Lung (tissue), 12 donors: ENCODE data around the gene KIAA2012. TPM values are rescaled to one million over a fixed set of nuclear protein-coding genes. Genes with fewer than 3 reads are reported as not detected.
A peak's percentile ranks its signal among the peaks of the same experiment; 100 is the strongest.

Experiments used
- ATAC-seq: fragments of 200-7000 bp; cut with Tn5 transposase; one replicate; pipeline ENCODE4 v1.9.1; 2020; ENCODE audit warnings: moderate number of reproducible peaks; ENCODE audit not compliant: insufficient read depth, low FRiP score
- DNase-seq, 3 donors: peaks; one replicate each; pipeline ENCODE4 v3.0.0-alpha.2; 2013 to 2017
- H3K27ac ChIP-seq, 2 donors: one replicate each; pipeline ENCODE4 v1.5.1; 2013; ENCODE audit warnings: mild to moderate bottlenecking in 2 of 2, moderate library complexity in 2 of 2, control low read depth in 1 of 2, inconsistent platforms in 1 of 2, low read depth in 1 of 2, low read length in 1 of 2
- H3K27me3 ChIP-seq, 3 donors: one replicate each; pipeline ENCODE4 v1.5.1; 2013; ENCODE audit warnings: low read length in 2 of 3; ENCODE audit not compliant: control insufficient read depth in 3 of 3, insufficient read depth in 3 of 3
- H3K36me3 ChIP-seq, 4 donors: one replicate each; pipeline ENCODE4 v1.5.1; 2013; ENCODE audit warnings: low read length in 4 of 4, mild to moderate bottlenecking in 1 of 4, moderate library complexity in 1 of 4; ENCODE audit not compliant: control insufficient read depth in 4 of 4, insufficient read depth in 4 of 4
- H3K4me1 ChIP-seq, 5 donors: one replicate each; pipeline ENCODE4 v1.5.1; 2013; ENCODE audit warnings: low read length in 5 of 5, mild to moderate bottlenecking in 2 of 5, moderate library complexity in 1 of 5; ENCODE audit not compliant: control insufficient read depth in 5 of 5, insufficient read depth in 5 of 5
- H3K4me3 ChIP-seq: one replicate; pipeline ENCODE4 v1.5.1; 2013; ENCODE audit warnings: mild to moderate bottlenecking, control low read depth, moderate library complexity
- H3K9ac ChIP-seq, 2 donors: one replicate each; pipeline ENCODE4 v1.5.1; 2013; ENCODE audit warnings: low read length in 2 of 2, control low read depth in 1 of 2; ENCODE audit not compliant: insufficient read depth in 1 of 2
- H3K9me3 ChIP-seq, 4 donors: one replicate each; pipeline ENCODE4 v1.5.1; 2013; ENCODE audit warnings: low read length in 3 of 4, mild to moderate bottlenecking in 1 of 4, moderate library complexity in 1 of 4; ENCODE audit not compliant: control insufficient read depth in 4 of 4, insufficient read depth in 3 of 4
- CTCF ChIP-seq: IDR thresholded peaks from 2 replicates; pipeline ENCODE4 v1.5.1; 2012; ENCODE audit warnings: mild to moderate bottlenecking; ENCODE audit errors: control extremely low read depth, extremely low read depth
- WGBS, 2 donors: extraction: QIAGEN DNeasy Blood & Tissue Kit; methylation state at CpG; one replicate each; pipeline ENCODE4 v1.1.7; 2013; 5-methylcytosine and 5-hydroxymethylcytosine counted together
- polyA plus RNA-seq, 2 donors: library from polyadenylated mRNA; stranded (reverse); fragments of 200-250 nt; gene quantifications; one replicate each; pipeline ENCODE4 v1.2.1, GENCODE V29; 2013
- total RNA-seq, 2 donors: library from RNA; depleted of rRNA in 1 of 2; stranded (reverse); fragments of >200 nt in 1 of 2; gene quantifications; one replicate each; pipeline ENCODE4 v1.2.1, GENCODE V29; 2014 to 2021
- donor health status: control.
- donor health status: control.
- donor health status: Bipolar disorder and iron deficiency.
- donor health status: healthy.
- donor health status: DM: yes; HTN: yes; CAD: no.

The KIAA2012 gene
- total and polyA plus RNA-seq, 4 donors, result 0.69 to 8.5 (median 3.6) TPM

GRCh38 chr2:202105025-202105424, 32.0 kb downstream of the KIAA2012 start:
- peaks cover 0 to 8% (median 4%) of the 10 kb centered on the region in 5 donors for H3K4me1 ChIP-seq
- no peak overlapping the region for H3K9ac ChIP-seq
- no peaks in the 10 kb centered on the region for H3K36me3 ChIP-seq
- H3K27ac ChIP-seq, result no peak overlapping the region
- ATAC-seq (no peak), DNase-seq (no peak)
- no peaks in the 10 kb centered on the region for H3K9me3 ChIP-seq
- no peak overlapping the region for H3K4me3 ChIP-seq
- H3K27me3 ChIP-seq, result no peaks in the 10 kb centered on the region
- TF ChIP-seq CTCF, result no peak

- H3K9me3 ChIP-seq, result no peaks in the 10 kb centered on the region
- WGBS, 2 donors, result 96 to 98% methylated on average over 3 of the region's 3 CpGs
- H3K9ac ChIP-seq, result no peak overlapping the region
- DNase-seq (no peak), ATAC-seq (no peak)
- no peak for TF ChIP-seq CTCF
- no peaks in the 10 kb centered on the region for H3K36me3 ChIP-seq
- H3K27ac ChIP-seq, result no peak overlapping the region
- no peak overlapping the region for H3K4me3 ChIP-seq
- H3K27me3 ChIP-seq, result no peaks in the 10 kb centered on the region
- peaks cover 0 to 12% (median 0%) of the 10 kb centered on the region in 5 donors for H3K4me1 ChIP-seq
These were observed 35.3 kb downstream of the KIAA2012 start for GRCh38 chr2:202108345-202108744.

DNA sequence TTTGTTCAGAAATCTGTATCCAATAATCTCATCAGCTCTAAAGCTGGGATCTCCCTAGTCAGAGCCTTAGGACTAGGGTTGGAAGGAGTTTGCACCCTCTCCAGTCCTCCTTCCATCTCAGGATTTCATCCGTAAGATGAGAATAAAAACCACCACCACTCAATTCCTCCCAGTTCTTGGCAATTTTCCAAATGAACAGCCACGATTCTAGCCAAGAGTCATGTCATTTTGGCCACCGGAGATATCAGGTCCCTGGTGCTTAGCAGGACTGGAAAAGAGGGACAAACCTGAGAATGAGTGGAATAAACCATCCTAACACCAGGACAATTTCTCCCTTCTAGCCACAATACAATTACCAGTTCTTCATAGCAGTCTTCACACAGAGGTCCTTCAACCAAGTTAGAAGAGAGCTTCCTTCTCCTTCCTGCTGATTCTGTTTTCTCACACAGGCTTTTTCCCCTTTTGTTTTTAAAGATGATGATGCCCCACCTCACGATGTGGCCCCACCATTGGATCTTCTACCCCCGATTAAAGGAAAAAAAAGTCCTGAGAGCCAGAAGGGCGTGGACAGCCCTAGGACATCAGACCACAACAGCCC, 36.2 kb downstream of the KIAA2012 start:
- ATAC-seq, result no peak
- H3K27me3 ChIP-seq, result no peaks in the 10 kb centered on the region
- no peaks in the 10 kb centered on the region for H3K36me3 ChIP-seq
- H3K9ac ChIP-seq, result no peak overlapping the region
- H3K27ac ChIP-seq, result no peak overlapping the region
- TF ChIP-seq CTCF, result no peak
- H3K9me3 ChIP-seq, result no peaks in the 10 kb centered on the region
- H3K4me1 ChIP-seq, result peaks cover 0 to 12% (median 0%) of the 10 kb centered on the region in 5 donors
- peak in 1 of 3 donors; percentile 26 for DNase-seq
- H3K4me3 ChIP-seq, result no peak overlapping the region
- 61 to 63% methylated on average over 6 of the region's 6 CpGs for WGBS, 2 donors

DNA sequence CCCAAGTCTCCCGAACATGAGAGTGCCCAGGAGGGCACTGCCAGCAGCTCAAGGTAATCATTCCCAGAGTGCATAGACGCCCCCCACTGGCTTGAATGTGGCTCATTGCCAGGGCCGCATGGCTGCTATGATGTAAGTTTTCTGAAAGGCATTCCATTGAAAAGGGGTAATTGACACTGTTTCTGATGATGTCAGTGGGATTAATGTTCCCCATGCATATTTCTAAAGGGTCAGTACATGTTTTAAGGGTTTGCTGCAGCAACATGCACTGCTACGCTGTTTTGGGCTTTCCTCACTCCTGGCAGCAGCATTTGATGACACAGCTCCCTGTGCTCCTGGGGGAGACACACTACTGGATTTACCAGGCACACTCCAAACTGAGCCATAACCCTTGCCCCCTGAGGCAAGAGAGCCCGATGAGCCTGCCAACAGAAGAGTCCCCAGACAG, 36.7 kb downstream of the KIAA2012 start:
- ATAC-seq, result peak; percentile 41
- Histone ChIP-seq H3K36me3 (no peaks in the 10 kb centered on the region), H3K4me1 (peaks cover 0 to 12% (median 0%) of the 10 kb centered on the region in 5 donors), H3K27me3 (no peaks in the 10 kb centered on the region), H3K27ac (no peak overlapping the region), H3K4me3 (no peak overlapping the region), H3K9ac (no peak overlapping the region), H3K9me3 (no peaks in the 10 kb centered on the region)
- WGBS, 2 donors, result 61 to 73% methylated on average over 5 of the region's 5 CpGs
- no peak for TF ChIP-seq CTCF
- peak in 2 of 3 donors; percentile 52 to 57 for DNase-seq
